BJ (cell line): ENCODE results near the gene GADL1. TPM values are rescaled to one million over a fixed set of nuclear protein-coding genes. Genes with fewer than 3 reads are reported as not detected.

Experiments used
- CTCF ChIA-PET: fragments of 350-600 bp; formaldehyde crosslinking; extraction: SDS; loops from one replicate; lab custom pipeline; 2021; ENCODE audit warnings: antibody characterized with exemption, inconsistent platforms; lab: Yijun Ruan, JAX
- POLR2A ChIA-PET: fragments of 300-600 bp; sonication (Branson Sonifier 250); formaldehyde crosslinking; extraction: SDS; loops from one replicate; lab custom pipeline; 2021; ENCODE audit warnings: antibody characterized with exemption; lab: Charles Lee
- DNase-seq: peaks from one replicate; pipeline ENCODE4 v3.0.0-alpha.2; 2011; ENCODE audit warnings: low read depth
- H3K27me3 ChIP-seq: 2 replicates; pipeline ENCODE4 v1.6.0; 2011; ENCODE audit warnings: low read length; ENCODE audit not compliant: control insufficient read depth, insufficient read depth
- H3K36me3 ChIP-seq: 2 replicates; pipeline ENCODE4 v1.5.1; 2011; ENCODE audit warnings: low read length; ENCODE audit not compliant: control insufficient read depth, insufficient read depth
- H3K4me3 ChIP-seq: 2 replicates; pipeline ENCODE4 v1.5.1; 2011; ENCODE audit warnings: low read depth, mild to moderate bottlenecking, control low read depth, low read length
- polyA plus RNA-seq: library from polyadenylated mRNA; depleted of rRNA; stranded (reverse); fragments of >200 nt; gene quantifications from 2 replicates; pipeline ENCODE4 v1.2.3, GENCODE V29; 2011
- TF ChIP-seq, protein P1 (sequence below): IDR thresholded peaks from 2 replicates; pipeline ENCODE4 v1.5.1; 2011; ENCODE audit warnings: low read depth, mild to moderate bottlenecking, control low read depth, inconsistent platforms, low read length, moderate library complexity; ENCODE audit not compliant: insufficient read depth

The GADL1 gene
- polyA plus RNA-seq, 1 experiment: not detected

DNA sequence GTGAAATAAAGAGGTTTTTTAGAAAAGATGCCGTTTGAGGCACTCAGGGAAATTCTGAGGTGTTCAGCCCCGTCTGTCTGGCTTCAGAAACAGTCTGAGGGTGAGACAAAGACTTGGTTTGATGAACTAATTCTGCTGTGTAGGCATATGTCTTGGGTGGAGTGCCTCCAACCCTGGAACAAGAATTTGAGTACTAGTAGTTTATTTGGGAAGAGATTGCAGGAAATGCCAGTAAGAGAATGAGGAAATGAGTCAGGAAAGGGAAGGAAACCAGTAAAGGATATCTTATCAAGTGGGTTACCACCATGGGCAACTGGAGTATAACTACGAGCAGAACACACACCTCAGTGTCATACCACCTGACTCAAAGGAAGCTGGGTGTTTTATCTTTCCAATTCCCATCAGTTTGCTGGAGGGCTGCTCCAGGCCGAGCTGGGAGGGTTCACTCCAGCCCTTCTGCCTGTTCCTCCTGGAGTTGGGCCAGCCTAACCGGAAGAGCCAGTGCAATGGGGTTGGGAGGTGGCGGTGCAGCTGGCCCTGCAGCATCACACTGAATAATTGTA lies 212.7 kb downstream of the GADL1 start:
- ChIA-PET CTCF (interaction anchor here (0.7 to 0.9 kb wide), 2 partner anchors 11 to 15 kb away, joined by 3 read pairs; no protein-coding TSS in a partner anchor), POLR2A (no interaction called here)
- TF ChIP-seq, protein P1, sequence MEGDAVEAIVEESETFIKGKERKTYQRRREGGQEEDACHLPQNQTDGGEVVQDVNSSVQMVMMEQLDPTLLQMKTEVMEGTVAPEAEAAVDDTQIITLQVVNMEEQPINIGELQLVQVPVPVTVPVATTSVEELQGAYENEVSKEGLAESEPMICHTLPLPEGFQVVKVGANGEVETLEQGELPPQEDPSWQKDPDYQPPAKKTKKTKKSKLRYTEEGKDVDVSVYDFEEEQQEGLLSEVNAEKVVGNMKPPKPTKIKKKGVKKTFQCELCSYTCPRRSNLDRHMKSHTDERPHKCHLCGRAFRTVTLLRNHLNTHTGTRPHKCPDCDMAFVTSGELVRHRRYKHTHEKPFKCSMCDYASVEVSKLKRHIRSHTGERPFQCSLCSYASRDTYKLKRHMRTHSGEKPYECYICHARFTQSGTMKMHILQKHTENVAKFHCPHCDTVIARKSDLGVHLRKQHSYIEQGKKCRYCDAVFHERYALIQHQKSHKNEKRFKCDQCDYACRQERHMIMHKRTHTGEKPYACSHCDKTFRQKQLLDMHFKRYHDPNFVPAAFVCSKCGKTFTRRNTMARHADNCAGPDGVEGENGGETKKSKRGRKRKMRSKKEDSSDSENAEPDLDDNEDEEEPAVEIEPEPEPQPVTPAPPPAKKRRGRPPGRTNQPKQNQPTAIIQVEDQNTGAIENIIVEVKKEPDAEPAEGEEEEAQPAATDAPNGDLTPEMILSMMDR: no peak
- Histone ChIP-seq H3K36me3 (peaks cover 2% of the 10 kb centered on the region; the same call in 1 of the 2 replicates), H3K4me3 (no peak overlapping the region), H3K27me3 (no peaks in the 10 kb centered on the region)
- no peak for DNase-seq

DNA sequence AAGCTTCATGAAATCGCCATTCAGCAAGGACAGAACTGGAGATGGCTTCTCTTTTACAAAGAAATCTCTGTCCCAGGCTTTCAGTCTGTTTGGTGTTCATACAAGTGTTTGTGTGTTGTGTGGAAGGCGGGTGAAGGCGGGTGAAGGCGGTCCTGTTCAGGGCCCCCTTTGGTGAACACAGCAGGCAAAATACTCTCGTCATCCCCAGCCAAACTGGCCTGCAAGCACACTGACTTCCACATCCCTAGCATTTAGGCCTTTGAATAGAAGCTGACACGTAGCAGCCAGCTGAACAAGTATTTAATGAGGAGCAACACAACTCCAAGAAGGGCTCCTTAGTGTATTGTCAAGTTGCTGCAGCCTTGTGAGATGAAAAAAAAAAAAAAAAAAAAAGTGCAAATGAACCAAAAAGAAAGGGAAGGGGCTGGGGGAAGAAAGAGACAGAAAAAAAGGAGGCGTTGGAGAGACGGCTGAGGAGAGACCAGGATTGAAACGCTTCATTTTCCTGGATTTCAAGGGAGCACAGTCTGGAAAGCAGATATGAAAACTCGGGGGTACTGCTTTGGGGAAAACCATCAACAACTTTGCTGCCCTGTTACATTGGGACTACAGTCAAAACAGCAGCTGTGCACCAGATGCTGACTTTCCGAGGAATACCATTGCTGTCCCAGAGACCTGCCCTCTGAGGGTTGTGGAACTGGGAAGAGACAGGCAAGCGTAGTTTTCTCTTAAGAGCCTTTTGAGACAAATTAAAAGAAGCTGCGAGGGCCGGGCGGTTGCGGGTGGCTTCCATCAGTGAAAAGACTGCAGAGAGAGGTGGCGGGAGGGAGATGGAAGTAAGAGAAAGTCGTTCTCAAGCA lies 213.4 kb downstream of the GADL1 start:
- TF ChIP-seq, protein P1: no peak
- peak; percentile 70 for DNase-seq
- ChIA-PET POLR2A (no interaction called here), CTCF (interaction anchor here (0.8 to 0.9 kb wide), 2 partner anchors 12 to 668 kb away, joined by 3 read pairs; no protein-coding TSS in a partner anchor)
- Histone ChIP-seq H3K36me3 (peaks cover 2% of the 10 kb centered on the region; the same call in 1 of the 2 replicates), H3K27me3 (no peaks in the 10 kb centered on the region), H3K4me3 (no peak overlapping the region)

DNA sequence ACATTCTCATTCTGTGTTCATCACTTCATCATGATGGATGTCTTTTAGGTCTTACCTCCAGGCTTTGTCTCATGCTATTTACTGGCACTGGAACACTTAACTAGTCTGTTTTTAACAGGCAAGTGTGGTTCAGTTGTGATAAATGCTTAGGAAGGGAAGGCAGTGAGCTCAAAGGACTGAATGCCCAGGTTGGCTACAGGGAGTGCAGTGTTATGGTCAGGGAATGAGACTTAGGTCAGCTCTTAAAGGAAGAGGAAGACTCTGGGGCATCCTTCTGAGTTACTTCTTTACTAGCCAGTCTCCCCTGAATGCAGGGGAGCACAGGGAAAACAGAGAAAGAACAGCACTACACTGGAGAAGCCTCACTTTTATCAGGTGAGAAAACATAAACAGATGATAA lies 215.4 kb downstream of the GADL1 start:
- POLR2A ChIA-PET: no interaction called here
- peaks cover 5% of the 10 kb centered on the region for H3K36me3 ChIP-seq
- H3K4me3 ChIP-seq: no peak overlapping the region
- TF ChIP-seq, protein P1: no peak
- H3K27me3 ChIP-seq: no peaks in the 10 kb centered on the region
- CTCF ChIA-PET: interaction anchor here (1.8 kb wide), 2 partner anchors 10 to 12 kb away, joined by 3 to 4 read pairs; no protein-coding TSS in a partner anchor
- no peak for DNase-seq

DNA sequence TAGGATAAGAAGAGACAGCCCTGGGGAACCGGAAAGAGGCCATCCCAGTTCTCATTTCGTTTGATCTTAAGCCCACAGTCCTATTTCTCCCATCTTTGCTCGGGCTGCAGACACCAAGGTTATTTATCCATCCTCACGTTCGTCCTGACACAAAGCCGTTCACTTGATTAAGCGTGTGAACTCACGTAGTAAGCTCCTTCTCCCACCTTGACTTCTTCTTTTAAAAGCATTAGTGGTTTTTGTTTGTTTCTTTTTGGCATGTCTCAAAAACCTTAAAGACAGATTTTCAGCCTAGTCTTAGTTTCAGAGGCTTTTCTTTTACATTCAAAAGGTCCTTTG lies 217.1 kb downstream of the GADL1 start:
- no peaks in the 10 kb centered on the region for H3K27me3 ChIP-seq
- CTCF ChIA-PET: interaction anchor here (1.3 kb wide), 1 partner anchor 160 kb away, joined by 3 read pairs; no protein-coding TSS in a partner anchor
- no peak overlapping the region for H3K4me3 ChIP-seq
- TF ChIP-seq, protein P1: no peak
- POLR2A ChIA-PET: no interaction called here
- peaks cover 6% of the 10 kb centered on the region for H3K36me3 ChIP-seq
- DNase-seq: no peak
